Activated T-cell treated with anti-CD3 and anti-CD28 coated beads, Interleukin-2, amount 50 U/mL, for 4 hours (primary cell): ENCODE measurements around the gene KRTAP10-9. TPM values are rescaled to one million over a fixed set of nuclear protein-coding genes. Genes with fewer than 3 reads are reported as not detected.
"Not testable (repeated sequence)": the region's sequence is repeated elsewhere in the genome, so short reads cannot be mapped to it uniquely, and the experiment has no call there.

Source experiments
- ATAC-seq, 2 donors: fragments of 200-7000 bp; cut with Tn5 transposase; one replicate each; pipeline ENCODE4 v1.10.0; 2021
- DNase-seq: peaks from one replicate; pipeline ENCODE4 v3.0.0-alpha.2; 2020
- H3K27me3 Mint-ChIP-seq: one replicate; pipeline ENCODE4 v1.8.0; 2021; ENCODE audit warnings: low read depth, mixed read lengths
- H3K36me3 Mint-ChIP-seq: one replicate; pipeline ENCODE4 v1.8.0; 2022; ENCODE audit warnings: mixed read lengths; ENCODE audit not compliant: insufficient read depth
- H3K4me1 Mint-ChIP-seq: one replicate; pipeline ENCODE4 v1.8.0; 2021; ENCODE audit warnings: low read depth, mixed read lengths
- H3K4me3 Mint-ChIP-seq: one replicate; pipeline ENCODE4 v1.8.0; 2021; ENCODE audit warnings: mild to moderate bottlenecking, moderate library complexity, mixed read lengths
- H3K9me3 Mint-ChIP-seq: one replicate; pipeline ENCODE4 v1.8.0; 2021; ENCODE audit warnings: mixed read lengths
- total RNA-seq, 3 donors: library from RNA; stranded (reverse); gene quantifications; one replicate each; pipeline ENCODE4 v1.2.1, GENCODE V29; 2021

KRTAP10-9 gene
- total RNA-seq, 3 donors from 2014 or later = not detected

DNA sequence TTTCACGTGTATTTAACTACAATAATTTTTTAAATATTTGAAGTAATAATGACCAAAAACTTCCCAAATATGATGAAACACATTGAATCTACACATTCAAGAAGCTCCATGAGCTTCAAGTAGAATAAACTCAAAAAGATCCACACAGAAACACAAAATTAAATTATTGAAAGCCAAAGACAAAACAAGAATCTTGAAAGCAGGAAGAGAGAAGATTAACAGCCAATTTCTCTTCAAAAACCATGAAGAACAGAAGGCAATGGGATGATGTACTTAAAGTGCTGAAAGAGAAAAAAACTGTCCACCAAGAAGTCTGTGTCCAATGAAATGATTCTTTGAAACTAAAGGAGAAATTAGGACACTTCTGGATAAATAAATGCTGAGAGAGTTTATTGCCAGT lies 5.2 kb downstream of the KRTAP10-9 start:
- H3K4me1 Mint-ChIP-seq = peaks cover 20% of the 10 kb centered on the region
- no peak overlapping the region for H3K4me3 Mint-ChIP-seq
- no peak for DNase-seq
- no peaks in the 10 kb centered on the region for H3K27me3 Mint-ChIP-seq
- ATAC-seq = no peak
- peaks cover 2% of the 10 kb centered on the region for H3K36me3 Mint-ChIP-seq
- peaks cover 35% of the 10 kb centered on the region for H3K9me3 Mint-ChIP-seq

- ATAC-seq (no peak), DNase-seq (no peak)
- Mint-ChIP-seq H3K4me3 (no peak overlapping the region), H3K9me3 (peaks cover 26% of the 10 kb centered on the region), H3K4me1 (no peaks in the 10 kb centered on the region), H3K27me3 (peaks cover 10% of the 10 kb centered on the region), H3K36me3 (peaks cover 2% of the 10 kb centered on the region)
Measured at GRCh38 chr21:44636209-44637017, 9.5 kb downstream of the KRTAP10-9 start.

DNA sequence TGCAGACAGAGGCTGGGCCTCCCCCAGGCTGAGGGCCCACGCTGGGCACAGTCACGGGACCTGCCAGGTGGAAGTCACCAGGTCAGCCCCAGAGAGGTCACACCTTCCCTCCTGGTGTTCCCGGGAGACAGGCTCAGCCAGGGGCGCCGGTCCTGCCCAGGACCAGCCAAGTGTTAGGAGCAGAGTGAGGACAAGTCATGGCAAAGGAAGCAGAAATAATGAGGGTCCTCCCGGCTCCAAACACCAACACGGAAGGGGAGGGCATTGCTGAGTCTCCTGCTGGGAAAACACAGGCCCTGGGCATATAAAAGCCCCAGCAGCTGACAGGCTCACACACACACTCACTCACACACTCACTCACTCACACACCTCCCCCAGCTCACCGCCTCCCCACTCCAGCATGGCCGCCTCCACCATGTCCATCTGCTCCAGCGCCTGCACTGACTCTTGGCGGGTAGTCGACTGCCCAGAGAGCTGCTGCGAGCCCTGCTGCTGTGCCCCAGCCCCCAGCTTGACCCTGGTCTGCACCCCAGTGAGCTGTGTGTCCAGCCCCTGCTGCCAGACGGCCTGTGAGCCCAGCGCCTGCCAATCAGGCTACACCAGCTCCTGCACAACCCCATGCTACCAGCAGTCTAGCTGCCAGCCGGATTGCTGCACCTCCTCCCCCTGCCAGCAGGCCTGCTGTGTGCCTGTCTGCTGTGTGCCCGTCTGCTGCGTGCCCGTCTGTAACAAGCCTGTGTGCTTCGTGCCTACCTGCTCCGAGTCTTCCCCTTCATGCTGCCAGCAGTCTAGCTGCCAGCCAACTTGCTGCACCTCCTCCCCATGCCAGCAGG lies 10.3 kb downstream of the KRTAP10-9 start, which contains the start of gene KRTAP10-10:
KRTAP10-10 (plus strand) TSS at position 339 of the 833 bp plus-strand sequence; CDS start at position 401, 62 bp downstream.
- no peaks in the 10 kb centered on the region for H3K4me1 Mint-ChIP-seq
- H3K9me3 Mint-ChIP-seq = peaks cover 20% of the 10 kb centered on the region
- DNase-seq (no peak), ATAC-seq (no peak)
- no peaks in the 10 kb centered on the region for H3K36me3 Mint-ChIP-seq
- peaks cover 10% of the 10 kb centered on the region for H3K27me3 Mint-ChIP-seq
- H3K4me3 Mint-ChIP-seq = no peak within 1 kb of the TSS

- not testable (repeated sequence) for H3K27me3 Mint-ChIP-seq, H3K4me1 Mint-ChIP-seq, ATAC-seq, H3K36me3 Mint-ChIP-seq, DNase-seq, H3K4me3 Mint-ChIP-seq
- H3K9me3 Mint-ChIP-seq = peaks cover 17% of the 10 kb centered on the region
Measured at GRCh38 chr21:44637851-44638348, 11.0 kb downstream of the KRTAP10-9 start.

GRCh38 chr21:44638506-44639330 lies 11.8 kb downstream of the KRTAP10-9 start:
- not testable (repeated sequence) for H3K4me3 Mint-ChIP-seq, H3K36me3 Mint-ChIP-seq, ATAC-seq, H3K27me3 Mint-ChIP-seq, DNase-seq, H3K4me1 Mint-ChIP-seq
- H3K9me3 Mint-ChIP-seq = peaks cover 15% of the 10 kb centered on the region

- no peaks in the 10 kb centered on the region for H3K4me1 Mint-ChIP-seq
- no peak overlapping the region for H3K4me3 Mint-ChIP-seq
- peaks cover 10% of the 10 kb centered on the region for H3K27me3 Mint-ChIP-seq
- ATAC-seq = no peak
- DNase-seq = no peak
- peaks cover 2% of the 10 kb centered on the region for H3K36me3 Mint-ChIP-seq
- peaks cover 18% of the 10 kb centered on the region for H3K9me3 Mint-ChIP-seq
Measured at GRCh38 chr21:44639331-44639655, 12.4 kb downstream of the KRTAP10-9 start.

GRCh38 chr21:44640761-44641160 lies 13.9 kb downstream of the KRTAP10-9 start:
- no peak for DNase-seq
- H3K4me3 Mint-ChIP-seq = no peak overlapping the region
- H3K36me3 Mint-ChIP-seq = peaks cover 2% of the 10 kb centered on the region
- H3K4me1 Mint-ChIP-seq = no peaks in the 10 kb centered on the region
- H3K27me3 Mint-ChIP-seq = peaks cover 10% of the 10 kb centered on the region
- peaks cover 27% of the 10 kb centered on the region for H3K9me3 Mint-ChIP-seq
- ATAC-seq = no peak

GRCh38 chr21:44643741-44644310 lies 16.9 kb downstream of the KRTAP10-9 start:
- Mint-ChIP-seq H3K27me3 (peaks cover 10% of the 10 kb centered on the region), H3K36me3 (peaks cover 2% of the 10 kb centered on the region), H3K4me1 (no peaks in the 10 kb centered on the region), H3K4me3 (no peak overlapping the region), H3K9me3 (peaks cover 27% of the 10 kb centered on the region)
- ATAC-seq = no peak
- DNase-seq = no peak

- Mint-ChIP-seq H3K27me3 (peaks cover 6% of the 10 kb centered on the region), H3K36me3 (peaks cover 2% of the 10 kb centered on the region), H3K4me3 (no peak overlapping the region), H3K9me3 (peaks cover 27% of the 10 kb centered on the region), H3K4me1 (no peaks in the 10 kb centered on the region)
- DNase-seq = no peak
- ATAC-seq = no peak
Measured at GRCh38 chr21:44644878-44645277, 18.0 kb downstream of the KRTAP10-9 start.

DNA sequence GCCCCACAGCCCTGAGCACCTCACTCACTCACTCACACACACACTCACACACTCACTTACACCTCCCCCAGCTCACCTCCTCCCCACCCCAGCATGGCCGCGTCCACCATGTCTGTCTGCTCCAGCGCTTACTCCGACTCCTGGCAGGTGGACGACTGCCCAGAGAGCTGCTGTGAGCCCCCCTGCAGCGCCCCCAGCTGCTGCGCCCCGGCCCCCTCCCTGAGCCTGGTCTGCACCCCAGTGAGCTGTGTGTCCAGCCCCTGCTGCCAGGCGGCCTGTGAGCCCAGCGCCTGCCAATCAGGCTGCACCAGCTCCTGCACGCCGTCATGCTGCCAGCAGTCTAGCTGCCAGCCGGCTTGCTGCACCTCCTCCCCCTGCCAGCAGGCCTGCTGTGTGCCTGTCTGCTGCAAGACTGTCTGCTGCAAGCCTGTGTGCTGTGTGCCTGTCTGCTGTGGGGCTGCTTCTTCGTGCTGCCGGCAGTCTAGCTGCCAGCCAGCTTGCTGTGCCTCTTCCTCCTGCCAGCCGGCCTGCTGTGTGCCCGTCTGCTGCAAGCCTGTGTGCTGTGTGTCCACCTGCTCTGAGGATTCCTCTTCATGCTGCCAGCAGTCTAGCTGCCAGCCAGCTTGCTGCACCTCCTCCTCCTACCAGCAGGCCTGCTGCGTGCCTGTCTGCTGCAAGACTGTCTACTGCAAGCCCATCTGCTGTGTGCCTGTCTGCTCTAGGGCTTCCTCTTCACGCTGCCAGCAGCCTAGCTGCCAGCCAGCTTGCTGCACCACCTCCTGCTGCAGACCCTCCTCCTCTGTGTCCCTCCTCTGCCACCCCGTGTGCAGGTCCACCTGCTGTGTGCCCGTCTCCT lies 19.7 kb downstream of the KRTAP10-9 start, which contains the start of gene KRTAP10-11:
KRTAP10-11 (plus strand) TSS at position 49 of the 856 bp plus-strand sequence; CDS start at position 94, 45 bp downstream.
- H3K9me3 Mint-ChIP-seq = peaks cover 19% of the 10 kb centered on the region
- not testable (repeated sequence) for H3K36me3 Mint-ChIP-seq, H3K27me3 Mint-ChIP-seq, H3K4me3 Mint-ChIP-seq, H3K4me1 Mint-ChIP-seq, ATAC-seq, DNase-seq

DNA sequence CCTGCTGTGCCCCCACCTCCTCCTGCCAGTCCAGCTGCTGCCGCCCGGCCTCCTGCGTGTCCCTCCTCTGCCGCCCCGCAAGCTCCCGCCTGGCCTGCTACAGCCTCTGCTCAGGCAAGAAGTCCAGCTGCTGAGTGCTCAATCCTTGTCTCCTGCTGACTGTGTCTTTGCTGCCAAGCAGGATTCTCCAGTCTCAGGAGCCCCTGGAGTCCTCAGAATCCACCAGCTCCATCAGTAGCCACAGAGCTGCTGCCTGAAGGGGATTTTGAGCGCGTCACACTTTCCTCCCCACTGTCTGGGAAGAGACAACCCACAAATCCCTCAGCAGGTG lies 20.3 kb downstream of the KRTAP10-9 start:
- Mint-ChIP-seq H3K4me3 (no peak overlapping the region), H3K36me3 (peaks cover 2% of the 10 kb centered on the region), H3K4me1 (no peaks in the 10 kb centered on the region), H3K9me3 (peaks cover 19% of the 10 kb centered on the region), H3K27me3 (no peaks in the 10 kb centered on the region)
- no peak for DNase-seq
- ATAC-seq = no peak

DNA sequence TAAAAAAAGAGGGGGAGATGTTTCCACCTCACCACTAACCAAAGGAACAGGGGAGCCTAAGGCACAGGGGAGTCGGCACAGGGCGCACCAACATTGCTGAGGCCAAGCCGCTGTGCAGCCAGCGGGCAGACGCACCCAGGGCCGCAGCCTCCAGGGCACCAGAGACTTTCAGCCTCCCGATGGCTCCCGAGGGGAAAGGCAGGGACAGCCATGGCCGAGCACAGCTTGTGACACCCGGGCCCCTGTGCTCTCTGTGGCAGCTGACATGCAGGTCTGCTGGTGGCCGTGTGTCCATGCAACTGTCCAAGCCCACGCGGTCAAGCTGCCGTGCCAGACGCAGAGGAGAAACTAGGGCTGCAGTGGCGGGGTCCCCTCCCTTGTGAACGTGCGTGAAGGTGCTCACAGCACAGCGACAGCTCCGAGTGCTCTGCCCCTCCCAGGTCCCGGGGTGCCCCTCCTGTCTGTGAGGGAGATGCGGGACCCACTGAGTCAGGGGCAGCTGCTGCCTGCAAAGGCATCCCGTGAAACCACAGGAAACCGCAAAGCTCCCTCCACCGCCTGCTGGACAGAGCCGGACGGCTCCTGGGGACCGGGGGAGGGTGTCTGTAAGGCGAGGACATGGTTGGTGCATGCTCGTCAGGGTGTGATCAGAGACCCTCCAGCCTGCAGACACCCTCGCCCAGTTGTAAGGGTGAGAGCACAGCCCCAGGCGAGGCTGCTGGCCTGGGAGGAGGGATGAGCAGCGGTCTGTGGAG lies 21.8 kb downstream of the KRTAP10-9 start:
- Mint-ChIP-seq H3K4me3 (no peak overlapping the region), H3K9me3 (peaks cover 14% of the 10 kb centered on the region), H3K4me1 (peaks cover 4% of the 10 kb centered on the region), H3K27me3 (no peaks in the 10 kb centered on the region), H3K36me3 (no peaks in the 10 kb centered on the region)
- no peak for ATAC-seq
- no peak for DNase-seq
